ENCODE measurements around the gene MYH10. TPM values are rescaled to one million over a fixed set of nuclear protein-coding genes. Genes with fewer than 3 reads are reported as not detected.

MYH10 gene
- total and polyA plus RNA-seq, 2 experiments from 2014 or later = 75.6 to 87.8 TPM

- Histone ChIP-seq H3K27ac (no peak overlapping the region), H4K20me1 (ENCODE audit: insufficient read depth, poor library complexity, severe bottlenecking) (no peaks in the 10 kb centered on the region), H3K9me2 (replicated peaks; ENCODE audit: insufficient read depth) (no peaks in the 10 kb centered on the region), H3K9me3 (ENCODE audit: low read depth) (peaks cover 7% of the 10 kb centered on the region), H3K4me1 (ENCODE audit: insufficient read depth) (peaks cover 5% of the 10 kb centered on the region), H3K4me3 (no peak overlapping the region), H3K27me3 (no peaks in the 10 kb centered on the region), H2AFZ (no peak overlapping the region), H3K4me2 (no peak overlapping the region), H3K79me2 (peaks cover 3% of the 10 kb centered on the region), H3K36me3 (replicated peaks; ENCODE audit: insufficient read depth, low read depth) (peaks cover 17% of the 10 kb centered on the region)
- 85% methylated on average over 5 of the region's 5 CpGs for WGBS (ENCODE audit: low lambda C conversion rate, missing lambda C conversion rate)
- no peak for TF ChIP-seq CTCF (IDR thresholded peaks at IDR 0.05; ENCODE audit: poor library complexity)
- TF ChIP-seq EZH2 (IDR thresholded peaks at IDR 0.05; ENCODE audit: borderline replicate concordance) = no peak
- TF ChIP-seq EZH2phosphoT487 (IDR thresholded peaks at IDR 0.05; ENCODE audit: low read depth, severe bottlenecking, unreplicated experiment) = no peak
- no peak for DNase-seq (ENCODE audit: low spot score)
These were observed 148.0 kb downstream of the MYH10 start for GRCh38 chr17:8482546-8482945.

GRCh38 chr17:8481703-8482102 is 148.8 kb downstream of the MYH10 start:
- H3K9me3 ChIP-seq (ENCODE audit: low read depth) = peaks cover 7% of the 10 kb centered on the region
- peaks cover 5% of the 10 kb centered on the region for H3K4me1 ChIP-seq (ENCODE audit: insufficient read depth)
- no peaks in the 10 kb centered on the region for H3K27me3 ChIP-seq
- DNase-seq (ENCODE audit: low spot score) = no peak
- no peak overlapping the region for H2AFZ ChIP-seq
- peaks cover 17% of the 10 kb centered on the region for H3K36me3 ChIP-seq (replicated peaks; ENCODE audit: insufficient read depth, low read depth)
- WGBS (ENCODE audit: low lambda C conversion rate, missing lambda C conversion rate) = 92% methylated on average over 5 of the region's 5 CpGs
- peaks cover 3% of the 10 kb centered on the region for H3K79me2 ChIP-seq
- no peak overlapping the region for H3K4me3 ChIP-seq
- no peak overlapping the region for H3K4me2 ChIP-seq
- no peak overlapping the region for H3K27ac ChIP-seq
- no peaks in the 10 kb centered on the region for H3K9me2 ChIP-seq (replicated peaks; ENCODE audit: insufficient read depth)
- no peaks in the 10 kb centered on the region for H4K20me1 ChIP-seq (ENCODE audit: insufficient read depth, poor library complexity, severe bottlenecking)
- TF ChIP-seq EZH2phosphoT487 (IDR thresholded peaks at IDR 0.05; ENCODE audit: low read depth, severe bottlenecking, unreplicated experiment) = no peak
- no peak for TF ChIP-seq EZH2 (IDR thresholded peaks at IDR 0.05; ENCODE audit: borderline replicate concordance)
- no peak for TF ChIP-seq CTCF (IDR thresholded peaks at IDR 0.05; ENCODE audit: poor library complexity)

GRCh38 chr17:8481089-8481488 is 149.4 kb downstream of the MYH10 start:
- Histone ChIP-seq H3K79me2 (peaks cover 3% of the 10 kb centered on the region), H3K27me3 (no peaks in the 10 kb centered on the region), H3K36me3 (replicated peaks; ENCODE audit: insufficient read depth, low read depth) (peaks cover 17% of the 10 kb centered on the region), H3K4me2 (no peak overlapping the region), H3K9me2 (replicated peaks; ENCODE audit: insufficient read depth) (no peaks in the 10 kb centered on the region), H3K4me3 (no peak overlapping the region), H3K4me1 (ENCODE audit: insufficient read depth) (peaks cover 5% of the 10 kb centered on the region), H3K27ac (no peak overlapping the region), H2AFZ (no peak overlapping the region), H4K20me1 (ENCODE audit: insufficient read depth, poor library complexity, severe bottlenecking) (no peaks in the 10 kb centered on the region), H3K9me3 (ENCODE audit: low read depth) (peaks cover 7% of the 10 kb centered on the region)
- no peak for TF ChIP-seq EZH2 (IDR thresholded peaks at IDR 0.05; ENCODE audit: borderline replicate concordance)
- no peak for TF ChIP-seq CTCF (IDR thresholded peaks at IDR 0.05; ENCODE audit: poor library complexity)
- TF ChIP-seq EZH2phosphoT487 (IDR thresholded peaks at IDR 0.05; ENCODE audit: low read depth, severe bottlenecking, unreplicated experiment) = no peak
- WGBS (ENCODE audit: low lambda C conversion rate, missing lambda C conversion rate) = 94% methylated on average over 21 of the region's 22 CpGs
- DNase-seq (ENCODE audit: low spot score) = no peak
